HepG2 (cell line): ENCODE data around the gene APRT. TPM values are rescaled to one million over a fixed set of nuclear protein-coding genes. Genes with fewer than 3 reads are reported as not detected.

Source experiments
- ELF1 ChIP-seq: sonication (generic); formaldehyde crosslinking; IDR thresholded peaks from 2 replicates; pipeline ENCODE4 v1.4.0; 2020; ENCODE audit warnings: missing genetic modification reagents
- FOXP1 ChIP-seq, 2 experiments: fragments of 450-650 bp in 1 of 2; IDR thresholded peaks; 2 replicates each; pipeline ENCODE4 v1.6.1; 2017 to 2018; ENCODE audit warnings: antibody characterized with exemption in 1 of 2
- HMG20A ChIP-seq: IDR thresholded peaks from 2 replicates; pipeline ENCODE4 v1.6.1; 2016; ENCODE audit warnings: borderline replicate concordance
- KLF6 ChIP-seq: IDR thresholded peaks from 2 replicates; pipeline ENCODE4 v1.8.0; 2016; ENCODE audit warnings: missing biosample characterization, missing genetic modification reagents
- MEIS1 ChIP-seq: sonication (generic); formaldehyde crosslinking; IDR thresholded peaks from 2 replicates; pipeline ENCODE4 v1.9.0; 2021; ENCODE audit warnings: mild to moderate bottlenecking, missing genetic modification reagents, moderate library complexity, borderline replicate concordance
- PAWR ChIP-seq: sonication (generic); formaldehyde crosslinking; IDR thresholded peaks from 2 replicates; pipeline ENCODE4 v1.4.0; 2020; ENCODE audit warnings: missing genetic modification reagents, mild to moderate bottlenecking, borderline replicate concordance
- SOX13 ChIP-seq, 3 experiments: fragments of 450-650 bp in 1 of 3; sonication (generic) in 1 of 3; formaldehyde crosslinking in 1 of 3; IDR thresholded peaks in 2 of 3; conservative IDR thresholded peaks in 1 of 3; 2 replicates each; pipeline versions ENCODE4 v1.5.0 to v1.6.1; 2016 to 2020; ENCODE audit warnings: antibody characterized with exemption in 1 of 3, mild to moderate bottlenecking in 1 of 3, missing compliant biosample characterization in 1 of 3, missing genetic modification reagents in 1 of 3, moderate library complexity in 1 of 3
- SRY ChIP-seq: sonication (generic); formaldehyde crosslinking; IDR thresholded peaks from 2 replicates; pipeline ENCODE4 v1.8.0; 2022; ENCODE audit warnings: mild to moderate bottlenecking, missing genetic modification reagents
- ZNF616 ChIP-seq: sonication (generic); formaldehyde crosslinking; IDR thresholded peaks from 2 replicates; pipeline ENCODE4 v1.5.0; 2020; ENCODE audit warnings: low read depth, mild to moderate bottlenecking, missing genetic modification reagents
- polyA plus RNA-seq, 8 experiments: library from polyadenylated mRNA; depleted of rRNA in 3 of 8; stranded (reverse) in 7 of 8; unstranded in 1 of 8; fragments of >200 nt; fragmentation: Illumina TruSeq in 4 of 8; extraction: Trizol in 4 of 8; gene quantifications; 2 replicates each; pipeline versions ENCODE4 v1.2.1 to v1.2.3, GENCODE V29; 2011 to 2016; ENCODE audit warnings: low read depth in 4 of 8, missing spikeins in 1 of 8, mixed read lengths in 1 of 8; ENCODE audit not compliant: insufficient read depth in 1 of 8
- total RNA-seq, 5 experiments: library from RNA; depleted of rRNA; stranded (reverse); fragments of >200 nt; fragmentation: Illumina TruSeq; extraction: Trizol; gene quantifications; 2 replicates each; pipeline ENCODE4 v1.2.3, GENCODE V29; 2016; ENCODE audit warnings: low read depth in 1 of 5
- TF ChIP-seq, protein P1 (sequence below): sonication (generic); formaldehyde crosslinking; IDR thresholded peaks from 2 replicates; pipeline ENCODE4 v1.9.0; 2021; ENCODE audit warnings: missing genetic modification reagents, borderline replicate concordance
- TF ChIP-seq, protein P2 (sequence below): sonication (generic); formaldehyde crosslinking; IDR thresholded peaks from 2 replicates; pipeline ENCODE4 v1.8.1; 2023; ENCODE audit warnings: missing genetic modification reagents, mild to moderate bottlenecking, borderline replicate concordance
- TF ChIP-seq, protein P3 (sequence below): sonication (generic); formaldehyde crosslinking; IDR thresholded peaks from 2 replicates; pipeline ENCODE4 v1.8.1; 2023; ENCODE audit warnings: mild to moderate bottlenecking, missing genetic modification reagents
- TF ChIP-seq, protein P4 (sequence below): sonication (generic); formaldehyde crosslinking; conservative IDR thresholded peaks from 2 replicates; pipeline ENCODE4 v1.4.0; 2020; ENCODE audit warnings: missing genetic modification reagents
- TF ChIP-seq, protein P5 (sequence below): IDR thresholded peaks from 2 replicates; pipeline ENCODE4 v1.6.1; 2012; ENCODE audit warnings: low read length, improper control_type of control experiment
- TF ChIP-seq, protein P6 (sequence below): sonication (generic); formaldehyde crosslinking; IDR thresholded peaks from 2 replicates; pipeline ENCODE4 v1.4.0; 2020; ENCODE audit warnings: missing genetic modification reagents
- TF ChIP-seq, protein P7 (sequence below): sonication (generic); formaldehyde crosslinking; IDR thresholded peaks from 2 replicates; pipeline ENCODE4 v1.5.1; 2020; ENCODE audit warnings: missing genetic modification reagents, mild to moderate bottlenecking, borderline replicate concordance

The APRT gene
- total and polyA plus RNA-seq, 2 of the 13 experiments (the other 11 are each of a cell fraction or from before 2014, with no cell fraction given) = 155 to 242 TPM

DNA sequence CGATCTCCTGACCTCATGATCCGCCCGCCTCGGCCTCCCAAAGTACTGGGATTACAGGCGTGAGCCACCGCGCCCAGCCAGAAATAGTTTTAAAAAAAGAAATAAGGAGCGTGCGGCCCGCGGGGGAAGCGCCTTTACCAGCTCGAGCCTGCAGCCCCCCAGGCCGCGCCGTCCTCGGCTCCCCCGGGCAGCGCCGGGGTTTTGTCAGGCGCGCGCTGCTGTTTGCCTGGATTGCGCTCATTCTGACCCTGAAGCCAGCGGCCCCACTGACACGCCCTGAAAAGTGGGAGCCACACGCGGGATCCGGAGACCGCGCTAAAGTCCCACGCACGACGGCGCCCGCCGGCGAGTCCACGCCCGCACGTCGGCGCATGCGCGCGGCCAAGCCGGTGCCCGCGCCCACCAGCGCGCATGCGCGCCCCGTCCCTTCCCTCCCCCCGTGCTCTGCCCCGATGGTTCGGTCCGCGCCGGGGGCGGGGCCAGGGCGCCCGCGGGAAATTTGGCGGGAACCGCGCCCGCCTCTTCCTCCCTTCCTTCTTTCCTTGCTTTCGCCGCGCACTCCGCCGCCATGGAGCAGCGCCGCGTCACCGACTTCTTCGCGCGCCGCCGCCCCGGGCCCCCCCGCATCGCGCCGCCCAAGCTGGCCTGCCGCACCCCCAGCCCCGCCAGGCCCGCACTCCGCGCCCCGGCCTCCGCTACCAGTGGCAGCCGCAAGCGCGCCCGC, 8.3 kb downstream of the APRT start, which contains the start of gene CDT1 (continued):
- TF ChIP-seq, protein P1, sequence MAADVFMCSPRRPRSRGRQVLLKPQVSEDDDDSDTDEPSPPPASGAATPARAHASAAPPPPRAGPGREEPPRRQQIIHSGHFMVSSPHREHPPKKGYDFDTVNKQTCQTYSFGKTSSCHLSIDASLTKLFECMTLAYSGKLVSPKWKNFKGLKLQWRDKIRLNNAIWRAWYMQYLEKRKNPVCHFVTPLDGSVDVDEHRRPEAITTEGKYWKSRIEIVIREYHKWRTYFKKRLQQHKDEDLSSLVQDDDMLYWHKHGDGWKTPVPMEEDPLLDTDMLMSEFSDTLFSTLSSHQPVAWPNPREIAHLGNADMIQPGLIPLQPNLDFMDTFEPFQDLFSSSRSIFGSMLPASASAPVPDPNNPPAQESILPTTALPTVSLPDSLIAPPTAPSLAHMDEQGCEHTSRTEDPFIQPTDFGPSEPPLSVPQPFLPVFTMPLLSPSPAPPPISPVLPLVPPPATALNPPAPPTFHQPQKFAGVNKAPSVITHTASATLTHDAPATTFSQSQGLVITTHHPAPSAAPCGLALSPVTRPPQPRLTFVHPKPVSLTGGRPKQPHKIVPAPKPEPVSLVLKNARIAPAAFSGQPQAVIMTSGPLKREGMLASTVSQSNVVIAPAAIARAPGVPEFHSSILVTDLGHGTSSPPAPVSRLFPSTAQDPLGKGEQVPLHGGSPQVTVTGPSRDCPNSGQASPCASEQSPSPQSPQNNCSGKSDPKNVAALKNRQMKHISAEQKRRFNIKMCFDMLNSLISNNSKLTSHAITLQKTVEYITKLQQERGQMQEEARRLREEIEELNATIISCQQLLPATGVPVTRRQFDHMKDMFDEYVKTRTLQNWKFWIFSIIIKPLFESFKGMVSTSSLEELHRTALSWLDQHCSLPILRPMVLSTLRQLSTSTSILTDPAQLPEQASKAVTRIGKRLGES (CRISPR knock-in tag) = peak; percentile 15; the same call in 1 of the 2 replicates
- TF ChIP-seq HMG20A (CRISPR knock-in tag) (no peak), KLF6 (CRISPR knock-in tag) (peak; percentile 44; the same call in 1 of the 2 replicates), ELF1 (CRISPR knock-in tag) (peak; percentile 29; the same call in 1 of the 2 replicates), FOXP1 (IDR thresholded peaks at IDR 0.05) (no peak), FOXP1 (CRISPR knock-in tag; IDR thresholded peaks at IDR 0.05) (no peak), MEIS1 (CRISPR knock-in tag) (peak; percentile 75), PAWR (CRISPR knock-in tag) (0 out of 2 replicates have a peak, but pooled peaks have one; percentile 63), ZNF616 (CRISPR knock-in tag) (peak; percentile 34; the same call in 1 of the 2 replicates), SOX13 (IDR thresholded peaks at IDR 0.05) (no peak), SOX13 (CRISPR knock-in tag; conservative IDR thresholded peaks at IDR 0.05 in 1 of 2, IDR thresholded peaks at IDR 0.05 in 1 of 2) (0 out of 4 replicates have a peak, but pooled peaks of 1 of the 2 experiments have one; percentile 19), SRY (CRISPR knock-in tag) (peak; percentile 52; the same call in 1 of the 2 replicates)
- TF ChIP-seq, protein P2, sequence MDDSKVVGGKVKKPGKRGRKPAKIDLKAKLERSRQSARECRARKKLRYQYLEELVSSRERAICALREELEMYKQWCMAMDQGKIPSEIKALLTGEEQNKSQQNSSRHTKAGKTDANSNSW (CRISPR knock-in tag) = no peak
- TF ChIP-seq, protein P3, sequence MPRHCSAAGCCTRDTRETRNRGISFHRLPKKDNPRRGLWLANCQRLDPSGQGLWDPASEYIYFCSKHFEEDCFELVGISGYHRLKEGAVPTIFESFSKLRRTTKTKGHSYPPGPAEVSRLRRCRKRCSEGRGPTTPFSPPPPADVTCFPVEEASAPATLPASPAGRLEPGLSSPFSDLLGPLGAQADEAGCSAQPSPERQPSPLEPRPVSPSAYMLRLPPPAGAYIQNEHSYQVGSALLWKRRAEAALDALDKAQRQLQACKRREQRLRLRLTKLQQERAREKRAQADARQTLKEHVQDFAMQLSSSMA (CRISPR knock-in tag) = peak; percentile 21; the same call in 1 of the 2 replicates
- TF ChIP-seq, protein P4, sequence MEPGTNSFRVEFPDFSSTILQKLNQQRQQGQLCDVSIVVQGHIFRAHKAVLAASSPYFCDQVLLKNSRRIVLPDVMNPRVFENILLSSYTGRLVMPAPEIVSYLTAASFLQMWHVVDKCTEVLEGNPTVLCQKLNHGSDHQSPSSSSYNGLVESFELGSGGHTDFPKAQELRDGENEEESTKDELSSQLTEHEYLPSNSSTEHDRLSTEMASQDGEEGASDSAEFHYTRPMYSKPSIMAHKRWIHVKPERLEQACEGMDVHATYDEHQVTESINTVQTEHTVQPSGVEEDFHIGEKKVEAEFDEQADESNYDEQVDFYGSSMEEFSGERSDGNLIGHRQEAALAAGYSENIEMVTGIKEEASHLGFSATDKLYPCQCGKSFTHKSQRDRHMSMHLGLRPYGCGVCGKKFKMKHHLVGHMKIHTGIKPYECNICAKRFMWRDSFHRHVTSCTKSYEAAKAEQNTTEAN = peak; percentile 67
- TF ChIP-seq, protein P5, sequence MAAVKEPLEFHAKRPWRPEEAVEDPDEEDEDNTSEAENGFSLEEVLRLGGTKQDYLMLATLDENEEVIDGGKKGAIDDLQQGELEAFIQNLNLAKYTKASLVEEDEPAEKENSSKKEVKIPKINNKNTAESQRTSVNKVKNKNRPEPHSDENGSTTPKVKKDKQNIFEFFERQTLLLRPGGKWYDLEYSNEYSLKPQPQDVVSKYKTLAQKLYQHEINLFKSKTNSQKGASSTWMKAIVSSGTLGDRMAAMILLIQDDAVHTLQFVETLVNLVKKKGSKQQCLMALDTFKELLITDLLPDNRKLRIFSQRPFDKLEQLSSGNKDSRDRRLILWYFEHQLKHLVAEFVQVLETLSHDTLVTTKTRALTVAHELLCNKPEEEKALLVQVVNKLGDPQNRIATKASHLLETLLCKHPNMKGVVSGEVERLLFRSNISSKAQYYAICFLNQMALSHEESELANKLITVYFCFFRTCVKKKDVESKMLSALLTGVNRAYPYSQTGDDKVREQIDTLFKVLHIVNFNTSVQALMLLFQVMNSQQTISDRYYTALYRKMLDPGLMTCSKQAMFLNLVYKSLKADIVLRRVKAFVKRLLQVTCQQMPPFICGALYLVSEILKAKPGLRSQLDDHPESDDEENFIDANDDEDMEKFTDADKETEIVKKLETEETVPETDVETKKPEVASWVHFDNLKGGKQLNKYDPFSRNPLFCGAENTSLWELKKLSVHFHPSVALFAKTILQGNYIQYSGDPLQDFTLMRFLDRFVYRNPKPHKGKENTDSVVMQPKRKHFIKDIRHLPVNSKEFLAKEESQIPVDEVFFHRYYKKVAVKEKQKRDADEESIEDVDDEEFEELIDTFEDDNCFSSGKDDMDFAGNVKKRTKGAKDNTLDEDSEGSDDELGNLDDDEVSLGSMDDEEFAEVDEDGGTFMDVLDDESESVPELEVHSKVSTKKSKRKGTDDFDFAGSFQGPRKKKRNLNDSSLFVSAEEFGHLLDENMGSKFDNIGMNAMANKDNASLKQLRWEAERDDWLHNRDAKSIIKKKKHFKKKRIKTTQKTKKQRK = no peak
- TF ChIP-seq, protein P6, sequence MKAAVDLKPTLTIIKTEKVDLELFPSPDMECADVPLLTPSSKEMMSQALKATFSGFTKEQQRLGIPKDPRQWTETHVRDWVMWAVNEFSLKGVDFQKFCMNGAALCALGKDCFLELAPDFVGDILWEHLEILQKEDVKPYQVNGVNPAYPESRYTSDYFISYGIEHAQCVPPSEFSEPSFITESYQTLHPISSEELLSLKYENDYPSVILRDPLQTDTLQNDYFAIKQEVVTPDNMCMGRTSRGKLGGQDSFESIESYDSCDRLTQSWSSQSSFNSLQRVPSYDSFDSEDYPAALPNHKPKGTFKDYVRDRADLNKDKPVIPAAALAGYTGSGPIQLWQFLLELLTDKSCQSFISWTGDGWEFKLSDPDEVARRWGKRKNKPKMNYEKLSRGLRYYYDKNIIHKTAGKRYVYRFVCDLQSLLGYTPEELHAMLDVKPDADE (CRISPR knock-in tag) = no peak
- TF ChIP-seq, protein P7, sequence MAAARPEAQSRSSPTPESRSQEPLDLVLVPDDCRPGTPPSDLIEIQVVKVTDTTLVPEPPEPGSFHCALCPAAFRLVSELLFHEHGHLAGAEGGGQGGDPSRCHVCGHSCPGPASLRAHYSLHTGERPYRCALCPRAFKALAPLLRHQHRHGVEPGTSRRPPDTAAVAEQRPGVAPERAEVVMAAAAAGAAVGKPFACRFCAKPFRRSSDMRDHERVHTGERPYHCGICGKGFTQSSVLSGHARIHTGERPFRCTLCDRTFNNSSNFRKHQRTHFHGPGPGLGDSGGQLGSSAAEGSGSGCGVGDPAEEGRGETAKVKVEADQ (CRISPR knock-in tag) = peak; percentile 58; the same call in 1 of the 2 replicates
